ENCODE data around the gene AKT3. TPM values are rescaled to one million over a fixed set of nuclear protein-coding genes. Genes with fewer than 3 reads are reported as not detected.

Gene AKT3
- total RNA-seq, 2 experiments from 2014 or later, result 80.4 to 88.5 TPM

DNA sequence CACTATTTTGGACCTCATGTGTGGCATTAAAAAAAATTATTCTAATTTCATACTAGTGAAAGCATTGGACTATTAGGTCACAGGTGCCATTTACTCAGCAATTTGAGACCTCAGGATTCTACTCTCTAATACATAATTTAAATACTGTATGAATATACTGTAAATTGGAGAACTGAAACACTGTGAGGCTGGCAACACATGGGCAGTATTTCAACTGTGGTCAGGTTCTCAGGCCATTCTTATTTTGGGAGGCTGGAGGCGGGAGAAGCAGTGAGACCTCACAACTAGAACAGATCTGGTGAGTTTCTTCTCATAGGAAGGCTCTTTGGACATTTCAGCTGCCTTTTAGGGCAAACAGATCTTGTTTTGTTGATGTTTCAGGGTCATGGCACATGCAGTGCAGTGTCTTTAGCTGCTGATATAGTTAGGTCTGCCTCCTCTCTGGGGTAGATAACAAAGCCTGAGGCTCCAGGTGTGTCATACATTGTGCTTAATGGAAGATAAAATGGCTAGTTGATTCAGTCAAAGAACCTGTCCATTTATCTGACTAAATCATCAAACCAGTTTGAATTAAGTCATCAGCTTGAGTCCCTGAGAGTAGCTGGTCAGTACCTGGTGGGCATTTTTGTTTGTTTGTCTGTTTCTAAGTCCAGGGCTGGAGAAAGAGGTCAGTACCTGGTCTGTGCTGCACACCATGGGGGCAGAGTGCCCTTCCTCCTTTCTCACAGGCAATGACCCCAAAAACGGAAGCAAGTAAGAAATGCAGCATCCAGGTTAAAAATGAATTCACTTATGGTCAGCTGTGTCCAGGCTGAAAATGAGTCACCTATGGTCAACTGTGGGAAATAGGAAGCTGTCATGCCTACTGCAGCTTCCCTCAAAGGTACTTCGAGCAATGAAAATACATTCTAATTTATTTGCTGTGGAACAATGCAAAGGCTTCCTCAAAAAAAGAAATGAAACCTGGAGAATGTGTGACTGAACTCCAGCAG is 378.0 kb downstream of the AKT3 start:
- TF ChIP-seq CTCF (IDR thresholded peaks at IDR 0.05), result no peak
- Mint-ChIP-seq H3K27ac (no peak overlapping the region), H3K4me1 (ENCODE audit: low read depth) (peaks cover 20% of the 10 kb centered on the region), H3K27me3 (no peaks in the 10 kb centered on the region), H3K4me3 (no peak overlapping the region), H3K9me3 (no peaks in the 10 kb centered on the region), H3K36me3 (ENCODE audit: low read depth) (peaks cover 4% of the 10 kb centered on the region)
- Histone ChIP-seq H3K36me3 (ENCODE audit: insufficient read depth, low read length) (no peaks in the 10 kb centered on the region), H3K4me1 (ENCODE audit: insufficient read depth, low read length) (peaks cover 3% of the 10 kb centered on the region), H3K27me3 (ENCODE audit: control insufficient read depth in 1 of 2, insufficient read depth in 2 of 2, low read length in 2 of 2) (no peaks in the 10 kb centered on the region), H3K9me3 (ENCODE audit: control insufficient read depth in 1 of 2, insufficient read depth in 1 of 2, low read length in 2 of 2) (no peaks in the 10 kb centered on the region), H3K27ac (ENCODE audit: low read depth in 1 of 2, low read length in 2 of 2) (no peak overlapping the region), H3K4me3 (ENCODE audit: low read length) (no peak overlapping the region)
- POLR2A ChIA-PET, result no interaction called here
- no peak for ATAC-seq (ENCODE audit: poor library complexity)
- DNase-seq, result peak in 2 of 14 experiments; percentile 26 to 34
- intact Hi-C loops (cut with DNase I, micrococcal nuclease), result no loop called here
- CTCF ChIA-PET, result no interaction called here

- H3K4me3 ChIP-seq (ENCODE audit: low read length), result no peak overlapping the region
- intact Hi-C loops (cut with DNase I, micrococcal nuclease), result no loop called here
- Mint-ChIP-seq H3K27me3 (no peaks in the 10 kb centered on the region), H3K4me1 (ENCODE audit: low read depth) (peaks cover 20% of the 10 kb centered on the region), H3K9me3 (no peaks in the 10 kb centered on the region), H3K4me3 (no peak overlapping the region), H3K27ac (no peak overlapping the region), H3K36me3 (ENCODE audit: low read depth) (peaks cover 4% of the 10 kb centered on the region)
- no peak overlapping the region for H3K27ac ChIP-seq (ENCODE audit: low read depth in 1 of 2, low read length in 2 of 2)
- DNase-seq (no peak), ATAC-seq (ENCODE audit: poor library complexity) (no peak)
- peaks cover 3% of the 10 kb centered on the region for H3K4me1 ChIP-seq (ENCODE audit: insufficient read depth, low read length)
- ChIA-PET CTCF (no interaction called here), POLR2A (no interaction called here)
- H3K9me3 ChIP-seq (ENCODE audit: control insufficient read depth in 1 of 2, insufficient read depth in 1 of 2, low read length in 2 of 2), result no peaks in the 10 kb centered on the region
- H3K36me3 ChIP-seq (ENCODE audit: insufficient read depth, low read length), result no peaks in the 10 kb centered on the region
- no peak for TF ChIP-seq CTCF (IDR thresholded peaks at IDR 0.05)
- no peaks in the 10 kb centered on the region for H3K27me3 ChIP-seq (ENCODE audit: control insufficient read depth in 1 of 2, insufficient read depth in 2 of 2, low read length in 2 of 2)
Measured at GRCh38 chr1:243471026-243471685, 378.9 kb downstream of the AKT3 start.

DNA sequence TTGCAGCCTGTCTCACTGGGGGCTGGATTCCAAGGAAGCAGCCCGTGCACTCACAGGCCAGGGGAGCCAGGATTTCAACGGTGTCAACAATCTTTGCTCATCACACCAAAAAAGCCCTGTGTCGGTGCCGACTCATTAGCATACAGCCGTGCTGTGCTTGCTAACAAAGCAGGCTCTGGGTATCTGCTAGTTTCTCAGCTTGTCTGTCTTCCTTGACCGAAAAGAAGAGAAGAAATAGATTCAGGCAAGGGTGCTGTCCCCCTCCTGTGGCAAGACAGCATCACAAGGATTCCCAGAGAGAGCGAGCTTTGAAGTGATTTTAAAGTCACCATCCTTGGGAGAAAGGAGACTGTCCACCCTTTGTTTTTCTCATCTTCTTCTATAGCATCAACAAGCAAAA is 379.5 kb downstream of the AKT3 start:
- Histone ChIP-seq H3K9me3 (ENCODE audit: control insufficient read depth in 1 of 2, insufficient read depth in 1 of 2, low read length in 2 of 2) (no peaks in the 10 kb centered on the region), H3K4me1 (ENCODE audit: insufficient read depth, low read length) (peaks cover 3% of the 10 kb centered on the region), H3K27me3 (ENCODE audit: control insufficient read depth in 1 of 2, insufficient read depth in 2 of 2, low read length in 2 of 2) (no peaks in the 10 kb centered on the region), H3K4me3 (ENCODE audit: low read length) (no peak overlapping the region), H3K36me3 (ENCODE audit: insufficient read depth, low read length) (no peaks in the 10 kb centered on the region), H3K27ac (ENCODE audit: low read depth in 1 of 2, low read length in 2 of 2) (no peak overlapping the region)
- no peak overlapping the region for H3K4me3 Mint-ChIP-seq
- intact Hi-C loops (cut with DNase I, micrococcal nuclease), result no loop called here
- H3K27ac Mint-ChIP-seq, result no peak overlapping the region
- no peaks in the 10 kb centered on the region for H3K9me3 Mint-ChIP-seq
- CTCF ChIA-PET, result no interaction called here
- no peak for ATAC-seq (ENCODE audit: poor library complexity)
- H3K36me3 Mint-ChIP-seq (ENCODE audit: low read depth), result peaks cover 4% of the 10 kb centered on the region
- peaks cover 20% of the 10 kb centered on the region for H3K4me1 Mint-ChIP-seq (ENCODE audit: low read depth)
- H3K27me3 Mint-ChIP-seq, result no peaks in the 10 kb centered on the region
- TF ChIP-seq CTCF (IDR thresholded peaks at IDR 0.05), result no peak
- no peak for DNase-seq
- POLR2A ChIA-PET, result no interaction called here
